GM19193 (cell line): ENCODE results near the gene KRTAP6-1.

Source experiments
- POLR2A ChIP-seq: IDR thresholded peaks from 4 replicates; pipeline ENCODE4 v1.6.1; 2011; ENCODE audit not compliant: insufficient read depth, insufficient read length; ENCODE audit errors: extremely low read depth

KRTAP6-1 gene

GRCh38 chr21:30613836-30614235 is at the start of gene KRTAP6-1:
KRTAP6-1 (minus strand) TSS chr21:30613930; CDS start chr21:30613904, 26 bp downstream.
- TF ChIP-seq POLR2A = no peak

GRCh38 chr21:30652891-30653290 is 39.2 kb upstream of the KRTAP6-1 start:
- no peak for TF ChIP-seq POLR2A

- no peak for TF ChIP-seq POLR2A
Measured at GRCh38 chr21:30646904-30647414, 33.2 kb upstream of the KRTAP6-1 start.

GRCh38 chr21:30642564-30642963 is 28.8 kb upstream of the KRTAP6-1 start, which contains the start of gene KRTAP20-3:
KRTAP20-3 (plus strand) TSS chr21:30642864.
- no peak for TF ChIP-seq POLR2A

GRCh38 chr21:30638686-30639085 is 25.0 kb upstream of the KRTAP6-1 start:
- no peak for TF ChIP-seq POLR2A

GRCh38 chr21:30634906-30635305 is 21.2 kb upstream of the KRTAP6-1 start, which contains the start of gene KRTAP20-2:
KRTAP20-2 (plus strand) TSS chr21:30635206; CDS start chr21:30635264, 58 bp downstream.
- TF ChIP-seq POLR2A = no peak

GRCh38 chr21:30629200-30629599 is 15.5 kb upstream of the KRTAP6-1 start:
- TF ChIP-seq POLR2A = no peak

- no peak for TF ChIP-seq POLR2A
Measured at GRCh38 chr21:30628109-30628508, 14.4 kb upstream of the KRTAP6-1 start.

- no peak for TF ChIP-seq POLR2A
Measured at GRCh38 chr21:30625449-30626165, 11.9 kb upstream of the KRTAP6-1 start.

- no peak for TF ChIP-seq POLR2A
Measured at GRCh38 chr21:30623362-30623761, 9.6 kb upstream of the KRTAP6-1 start.

GRCh38 chr21:30620522-30620921 is 6.8 kb upstream of the KRTAP6-1 start, which contains the start of gene KRTAP20-4:
KRTAP20-4 (plus strand) TSS chr21:30620627.
- no peak for TF ChIP-seq POLR2A

- no peak for TF ChIP-seq POLR2A
Measured at GRCh38 chr21:30620080-30620479, 6.3 kb upstream of the KRTAP6-1 start.

- TF ChIP-seq POLR2A = no peak
Measured at GRCh38 chr21:30616125-30616524, 2.4 kb upstream of the KRTAP6-1 start, which contains the start of gene KRTAP20-1. KRTAP20-1 (plus strand) TSS chr21:30616425; CDS start chr21:30616455, 30 bp downstream.

GRCh38 chr21:30615199-30615598 is 1.5 kb upstream of the KRTAP6-1 start:
- TF ChIP-seq POLR2A = no peak

GRCh38 chr21:30612132-30612531 is 1.6 kb downstream of the KRTAP6-1 start:
- TF ChIP-seq POLR2A = no peak

GRCh38 chr21:30605968-30606367 is 7.8 kb downstream of the KRTAP6-1 start:
- TF ChIP-seq POLR2A = no peak
